T-helper 9 cell (primary cell): Measurements from ENCODE around the gene OTX1.
"Not testable (repeated sequence)": the region's sequence is repeated elsewhere in the genome, so short reads cannot be mapped to it uniquely, and the experiment has no call there.

Source experiments
- DNase-seq: peaks from one replicate; pipeline ENCODE4 v3.0.0-alpha.2; 2020

The OTX1 gene

GRCh38 chr2:63059793-63060471 is 9.3 kb downstream of the OTX1 start:
- no peak for DNase-seq

DNA sequence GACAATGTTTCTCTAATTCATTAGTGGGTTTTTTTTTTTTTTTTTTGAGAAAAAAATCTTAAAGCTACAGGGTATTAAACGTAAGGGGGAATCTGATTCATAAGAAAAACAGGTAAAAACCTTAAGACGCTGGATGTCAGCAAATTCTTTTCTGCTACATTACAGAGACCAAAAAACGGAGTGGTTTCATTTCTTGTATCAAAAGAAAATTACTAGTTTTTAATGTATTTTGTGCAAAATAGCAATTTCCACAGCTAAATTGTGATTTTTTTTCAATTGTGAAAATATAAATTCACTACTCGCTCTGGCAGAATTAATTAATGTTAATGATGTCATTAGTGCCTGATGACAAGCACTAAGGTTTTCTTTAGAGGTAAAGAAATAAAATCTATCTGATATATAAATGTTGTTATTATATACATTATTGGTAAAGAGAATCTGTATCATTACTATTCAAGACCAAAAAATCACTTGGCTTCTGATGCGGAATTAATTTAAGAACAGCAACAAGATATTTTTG is 9.9 kb downstream of the OTX1 start:
- no peak for DNase-seq

GRCh38 chr2:63064197-63064596 is 13.6 kb downstream of the OTX1 start:
- DNase-seq = no peak

- no peak for DNase-seq
These were observed 14.0 kb downstream of the OTX1 start for GRCh38 chr2:63064661-63065060.

DNA sequence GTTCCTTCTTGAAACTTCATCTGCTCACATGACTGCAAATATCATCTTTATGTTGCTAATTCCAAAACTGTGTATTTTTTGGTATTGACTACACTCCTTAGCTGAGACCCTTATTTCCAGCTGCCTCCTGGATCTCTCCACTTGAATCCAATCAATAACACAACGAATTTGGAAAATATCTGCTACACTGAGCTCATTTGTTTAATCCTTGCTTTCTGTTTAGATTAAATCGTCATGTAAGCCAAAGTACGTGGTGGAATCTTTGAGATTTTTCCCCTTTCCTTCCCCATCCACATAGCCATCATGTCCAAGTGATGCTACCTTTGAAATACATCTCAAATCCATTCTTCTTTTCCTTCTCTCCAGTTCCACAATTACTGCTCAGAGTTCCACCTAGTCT is 15.6 kb downstream of the OTX1 start:
- DNase-seq = no peak

DNA sequence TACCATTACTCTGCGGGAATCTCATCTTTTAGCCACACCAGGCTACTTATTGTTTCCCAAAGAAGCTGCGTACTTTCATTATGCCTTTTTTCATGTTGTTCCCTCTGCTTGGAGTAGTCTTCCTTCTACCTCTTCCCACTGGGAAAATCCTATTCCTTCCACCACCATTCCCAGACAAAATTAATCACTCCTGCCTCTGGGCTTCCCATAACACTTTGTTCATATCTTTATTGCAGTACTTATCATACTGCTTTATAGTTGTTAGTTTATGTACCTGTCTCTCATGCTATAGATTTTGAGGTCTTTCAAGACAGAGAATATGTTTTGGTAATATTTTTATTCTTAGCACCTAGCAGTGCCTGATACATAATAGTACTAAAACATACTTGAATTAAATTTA is 16.2 kb downstream of the OTX1 start:
- no peak for DNase-seq

DNA sequence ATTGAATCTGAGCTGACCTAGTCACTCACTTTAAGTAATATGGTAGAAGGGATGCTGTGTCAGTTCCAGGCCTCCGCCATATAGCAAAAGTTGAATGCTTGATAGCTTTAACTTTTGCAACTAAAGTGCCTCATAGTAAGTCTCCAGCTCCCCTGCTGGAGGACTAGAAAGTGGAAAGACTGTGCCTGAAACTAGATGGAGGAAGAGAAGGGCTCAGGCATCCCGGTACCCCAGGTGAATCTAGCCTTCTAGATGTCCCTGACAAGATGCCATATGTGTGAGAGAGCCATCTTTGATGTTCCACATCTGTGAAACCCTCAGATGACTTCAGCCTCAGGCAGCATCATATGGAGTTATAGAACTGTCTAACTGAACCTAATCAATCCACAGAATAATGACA is 21.0 kb downstream of the OTX1 start:
- DNase-seq = no peak

- DNase-seq = no peak
These were observed 23.4 kb downstream of the OTX1 start for GRCh38 chr2:63073994-63074393.

GRCh38 chr2:63074399-63074798 is 23.8 kb downstream of the OTX1 start:
- DNase-seq = not testable (repeated sequence)

DNA sequence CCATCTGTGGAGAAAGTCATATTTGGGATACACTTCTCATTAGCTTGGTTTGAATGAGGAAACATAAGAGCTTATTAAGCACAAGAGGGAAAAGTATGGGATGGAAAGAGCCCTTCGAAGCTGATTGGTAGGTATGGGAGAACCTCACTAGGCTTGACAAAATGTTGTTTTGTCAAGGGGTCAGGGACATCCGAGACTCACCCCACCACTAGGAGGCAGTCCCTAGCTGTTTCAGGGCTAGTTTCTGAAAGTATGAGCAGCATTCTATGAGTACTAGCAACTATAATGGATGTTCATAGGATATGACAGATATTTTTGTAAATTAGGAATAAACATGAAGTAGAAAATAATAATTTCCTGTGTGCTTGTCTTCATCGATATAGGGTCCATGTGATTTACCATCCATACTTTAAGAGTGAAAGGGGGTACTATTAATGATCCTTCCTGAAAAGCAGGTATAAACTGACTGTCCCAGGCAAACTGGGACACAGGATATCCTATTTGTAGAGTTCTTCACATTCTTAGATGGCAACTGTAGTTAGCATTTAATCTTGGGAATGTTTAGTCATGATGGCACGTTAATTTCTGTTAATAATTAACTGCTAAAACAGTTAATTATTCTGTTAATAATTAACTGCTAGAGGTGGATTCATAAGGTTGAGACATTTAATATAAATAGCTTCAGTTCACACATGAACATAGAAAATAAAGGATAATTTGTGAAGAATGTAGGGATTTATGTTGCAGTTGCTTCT is 28.4 kb downstream of the OTX1 start:
- no peak for DNase-seq

- no peak for DNase-seq
These were observed 30.8 kb downstream of the OTX1 start for GRCh38 chr2:63081404-63081803.

DNA sequence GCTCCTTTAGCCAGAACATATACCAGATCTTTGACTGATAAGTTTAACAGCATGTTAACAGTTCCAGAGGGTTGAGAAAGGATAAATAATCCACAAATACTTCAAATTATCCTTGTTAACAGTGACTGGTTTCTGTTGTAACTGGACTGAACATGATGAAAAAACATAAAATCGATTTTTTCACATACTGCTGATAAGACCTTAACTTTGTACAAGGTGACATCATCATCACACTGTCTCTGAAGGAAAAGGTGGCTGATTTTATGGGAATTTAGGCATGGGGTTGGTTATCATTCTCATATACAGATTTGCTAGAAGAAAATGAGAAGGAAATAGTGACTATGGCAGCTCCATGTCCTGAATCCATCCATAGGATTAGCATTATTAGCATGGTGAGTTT is 36.1 kb downstream of the OTX1 start:
- no peak for DNase-seq

DNA sequence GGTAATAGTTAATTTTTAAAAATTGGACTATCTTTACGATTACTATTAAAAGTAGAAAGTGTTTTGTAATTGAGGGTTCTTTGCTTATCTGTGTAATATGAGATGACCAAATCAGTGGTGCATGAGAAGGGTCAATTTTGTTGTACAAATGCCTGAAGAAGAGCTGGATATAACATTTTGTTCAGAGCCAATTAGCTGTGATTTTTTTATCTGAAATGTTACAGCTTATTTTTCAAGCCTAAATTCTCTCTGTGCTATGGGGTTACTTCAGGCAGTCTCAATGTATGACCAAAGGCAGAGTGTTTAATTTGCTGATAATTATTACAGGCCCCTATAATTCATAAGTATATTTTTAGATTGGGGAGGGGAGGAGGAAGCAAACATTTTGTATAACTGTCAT is 41.8 kb downstream of the OTX1 start:
- DNase-seq = no peak

DNA sequence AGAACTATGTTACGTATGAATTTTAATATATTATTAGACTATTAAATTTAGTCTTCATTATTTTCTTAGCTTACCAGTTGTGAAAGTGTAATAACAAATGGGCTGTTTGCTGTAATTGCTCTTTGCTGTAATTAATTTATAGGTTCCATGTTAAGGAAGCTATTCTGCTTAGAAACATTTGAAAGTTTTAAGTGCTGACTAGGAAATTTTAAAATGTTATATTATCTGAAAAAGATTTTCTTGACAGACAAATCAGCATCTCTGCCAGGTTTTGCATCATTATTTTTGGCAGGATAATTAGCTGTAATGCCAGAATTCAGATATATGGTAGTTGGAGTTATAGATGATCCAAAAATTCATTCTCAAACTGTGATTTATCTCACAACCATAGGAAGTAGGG is 42.2 kb downstream of the OTX1 start:
- DNase-seq = no peak

GRCh38 chr2:63093502-63093901 is 42.9 kb downstream of the OTX1 start:
- DNase-seq = no peak

DNA sequence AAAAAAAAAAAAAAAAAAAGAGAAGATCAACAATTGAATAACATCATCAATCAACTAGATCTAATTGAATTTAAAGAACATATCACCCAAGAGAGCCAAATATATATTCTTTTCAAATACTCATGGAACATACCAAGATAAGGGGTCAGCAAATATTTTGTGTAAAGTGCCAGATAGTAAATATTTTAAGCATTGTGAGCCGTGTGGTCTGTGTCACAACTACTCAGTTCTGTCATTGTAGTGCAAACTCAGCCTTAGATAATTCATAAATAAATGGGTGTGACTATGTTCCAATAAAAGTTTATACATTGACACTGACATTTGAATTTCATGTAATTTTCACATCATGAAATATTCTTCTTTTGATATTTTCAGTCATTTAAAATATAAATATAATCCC is 45.9 kb downstream of the OTX1 start:
- DNase-seq = no peak

DNA sequence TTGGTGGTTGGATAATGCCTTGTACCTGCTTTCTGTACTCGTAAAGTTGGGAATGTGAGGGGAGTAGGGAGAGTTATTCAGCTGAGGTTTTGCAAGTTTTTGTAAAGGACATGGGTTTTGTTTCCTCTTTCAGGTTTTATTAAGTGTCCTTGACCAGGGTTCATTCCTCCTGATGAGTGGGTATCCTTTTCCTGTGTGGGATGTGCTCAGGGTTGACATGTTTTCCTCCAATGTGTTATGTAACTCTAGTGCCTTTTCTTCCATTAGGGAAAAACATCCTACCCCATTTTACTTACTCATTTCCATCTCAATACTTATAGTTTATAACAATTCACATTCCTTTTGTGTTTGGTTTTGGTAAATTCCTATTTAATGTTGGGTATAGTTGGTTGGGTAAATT is 48.4 kb downstream of the OTX1 start:
- DNase-seq = no peak

- no peak for DNase-seq
These were observed 51.3 kb downstream of the OTX1 start for GRCh38 chr2:63101954-63102353.

GRCh38 chr2:63104482-63104881 is 53.9 kb downstream of the OTX1 start:
- DNase-seq = no peak
